ENCODE results near the gene PTTG2. TPM values are rescaled to one million over a fixed set of nuclear protein-coding genes. Genes with fewer than 3 reads are reported as not detected.

The PTTG2 gene
- total and polyA plus RNA-seq, 9 donors, result 0.09 to 0.19 TPM; not detected in 7

DNA sequence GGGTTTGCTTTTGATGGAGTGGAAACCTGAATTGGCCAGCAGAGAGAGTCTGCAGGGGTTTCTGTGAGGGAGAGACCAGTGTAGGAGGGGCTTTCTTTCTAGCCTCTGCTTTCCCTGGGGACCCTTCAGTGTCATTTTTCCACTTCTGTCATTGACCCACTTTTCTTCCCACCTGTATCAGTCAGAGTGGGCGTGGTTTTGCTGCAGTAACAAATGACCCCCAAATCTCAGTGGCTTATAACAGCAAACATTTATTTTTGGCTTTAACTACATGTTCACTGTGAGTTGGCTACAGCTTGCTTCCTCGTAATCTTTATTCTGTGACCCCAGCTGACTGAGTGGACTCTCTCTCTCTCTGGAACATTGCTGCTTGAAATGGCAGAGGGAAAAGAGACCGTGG lies 25.6 kb upstream of the PTTG2 start:
- Histone ChIP-seq H3K4me1 (ENCODE audit: control insufficient read depth, insufficient read depth, low read length) (peaks cover 3% of the 10 kb centered on the region), H3K36me3 (ENCODE audit: control insufficient read depth, insufficient read depth, low read length) (no peaks in the 10 kb centered on the region), H3K4me3 (ENCODE audit: low read length) (no peak overlapping the region), H3K9me3 (replicated peaks; ENCODE audit: control insufficient read depth, low read depth, low read length) (no peaks in the 10 kb centered on the region), H3K27ac (ENCODE audit: low read length) (no peak overlapping the region), H3K27me3 (ENCODE audit: control insufficient read depth, insufficient read depth, low read length) (no peaks in the 10 kb centered on the region)
- no peak for DNase-seq
- WGBS (ENCODE audit: insufficient coverage), result 50% methylated on average over 1 of the region's 3 CpGs

DNA sequence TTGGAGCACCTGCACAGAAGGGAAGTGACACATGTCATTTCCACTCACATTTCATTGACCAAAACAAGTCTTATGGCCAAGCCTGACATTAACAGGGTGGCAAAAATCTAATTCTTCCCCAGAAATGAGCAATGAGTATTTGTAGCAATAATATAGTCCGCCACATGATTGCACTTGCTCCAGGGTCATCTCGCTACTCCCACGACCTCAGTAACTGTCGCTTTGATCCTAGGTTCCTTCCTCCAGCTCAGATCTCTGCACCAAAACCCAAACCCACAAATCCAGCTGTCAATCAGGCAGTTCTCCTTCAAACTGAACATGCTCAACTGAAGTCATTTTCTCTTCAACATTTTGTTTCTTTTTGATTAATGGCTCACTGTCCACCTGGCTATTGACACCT lies 25.2 kb upstream of the PTTG2 start:
- Histone ChIP-seq H3K9me3 (replicated peaks; ENCODE audit: control insufficient read depth, low read depth, low read length) (no peaks in the 10 kb centered on the region), H3K4me1 (ENCODE audit: control insufficient read depth, insufficient read depth, low read length) (peaks cover 3% of the 10 kb centered on the region), H3K27ac (ENCODE audit: low read length) (no peak overlapping the region), H3K4me3 (ENCODE audit: low read length) (no peak overlapping the region), H3K27me3 (ENCODE audit: control insufficient read depth, insufficient read depth, low read length) (no peaks in the 10 kb centered on the region), H3K36me3 (ENCODE audit: control insufficient read depth, insufficient read depth, low read length) (no peaks in the 10 kb centered on the region)
- 67% methylated on average over 3 of the region's 4 CpGs for WGBS (ENCODE audit: insufficient coverage)
- DNase-seq, result no peak

DNA sequence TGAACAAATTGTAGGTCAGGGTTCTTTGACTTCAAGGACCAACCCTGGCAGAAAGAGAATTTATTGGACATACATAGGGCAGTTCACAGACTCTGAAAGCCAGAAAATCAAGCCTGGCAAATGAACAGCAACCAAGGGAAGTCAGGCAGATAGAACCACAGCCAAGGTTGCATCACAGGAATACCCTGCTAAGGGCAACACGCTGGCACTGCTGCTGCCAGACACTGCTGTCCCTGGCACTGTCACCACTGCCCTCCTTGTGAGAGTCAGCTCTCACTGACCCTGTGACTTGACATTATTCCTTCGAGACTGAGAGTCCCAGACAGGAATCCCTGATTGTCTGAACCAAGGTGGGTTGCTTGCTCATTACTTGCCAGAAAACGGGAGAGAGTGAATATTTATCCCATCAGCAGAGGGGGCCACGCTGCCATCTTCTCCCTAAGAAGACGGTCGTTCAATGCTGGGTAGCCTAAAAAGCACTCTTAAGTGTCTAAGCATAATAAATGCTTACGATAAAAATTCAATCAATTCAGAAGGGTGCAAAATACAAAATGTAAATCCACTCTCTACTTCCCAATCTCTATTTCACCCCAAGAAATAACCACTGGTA lies 23.2 kb upstream of the PTTG2 start:
- no peak for DNase-seq
- no peak overlapping the region for H3K27ac ChIP-seq (ENCODE audit: low read length)

DNA sequence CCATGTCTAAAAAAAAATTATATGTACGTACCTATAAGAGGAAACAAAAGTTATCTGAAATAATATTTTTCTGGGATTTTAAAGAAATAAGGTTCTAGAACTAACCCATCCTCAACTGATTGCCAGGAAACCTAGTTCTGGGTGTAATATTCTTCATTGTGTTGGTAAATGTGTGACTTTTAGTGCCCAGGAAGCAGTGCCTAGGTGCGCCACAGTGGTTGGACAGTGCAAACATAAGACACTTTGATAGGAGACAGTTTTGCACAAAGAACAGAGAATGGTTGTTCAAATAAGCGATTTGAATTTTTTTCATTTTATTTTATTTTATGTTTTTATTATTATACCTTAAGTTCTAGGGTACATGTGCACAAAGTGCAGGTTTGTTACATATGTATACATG lies 22.0 kb upstream of the PTTG2 start:
- no peaks in the 10 kb centered on the region for H3K36me3 ChIP-seq (ENCODE audit: control insufficient read depth, insufficient read depth, low read length)
- WGBS (ENCODE audit: insufficient coverage), result no CpG with 5 or more reads among the region's 3 CpGs

More for the DNA sequence above, 23.2 kb upstream of the PTTG2 start:
- Histone ChIP-seq H3K4me3 (ENCODE audit: low read length) (no peak overlapping the region), H3K9me3 (replicated peaks; ENCODE audit: control insufficient read depth, low read depth, low read length) (no peaks in the 10 kb centered on the region), H3K4me1 (ENCODE audit: control insufficient read depth, insufficient read depth, low read length) (no peaks in the 10 kb centered on the region), H3K27me3 (ENCODE audit: control insufficient read depth, insufficient read depth, low read length) (no peaks in the 10 kb centered on the region), H3K36me3 (ENCODE audit: control insufficient read depth, insufficient read depth, low read length) (no peaks in the 10 kb centered on the region)
- WGBS (ENCODE audit: insufficient coverage), result 63% methylated on average over 4 of the region's 7 CpGs

DNA sequence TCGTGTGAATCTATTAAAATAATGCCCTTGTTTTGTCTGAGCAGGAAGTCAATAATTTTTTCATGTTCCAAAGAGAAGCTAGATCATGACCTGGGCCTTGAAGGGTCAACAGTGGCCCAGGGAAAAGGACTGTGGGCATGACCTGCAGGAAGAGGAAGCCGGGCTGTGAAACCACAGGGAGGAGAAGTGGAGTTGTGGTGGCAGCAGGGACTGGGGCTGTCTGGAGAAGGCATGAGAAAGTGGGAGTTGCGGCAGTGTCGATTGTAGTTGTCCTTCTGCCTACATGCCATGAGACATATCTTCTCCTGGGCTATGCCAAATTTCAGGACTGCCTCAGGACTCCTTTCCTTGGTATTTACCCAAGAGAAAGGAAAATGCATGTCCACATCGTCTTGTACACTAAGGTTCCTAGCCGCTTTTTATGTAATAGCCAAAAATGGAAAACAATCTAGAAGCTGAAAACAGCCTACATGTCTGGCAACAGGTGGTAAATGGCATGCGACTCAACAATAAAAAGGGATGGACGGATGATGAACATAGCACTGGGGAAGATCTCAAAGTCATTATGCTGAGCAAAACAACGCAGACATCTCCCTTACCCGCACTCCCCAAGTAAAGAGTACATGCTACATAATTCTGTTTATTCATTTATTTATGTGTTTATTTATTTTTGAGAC lies 13.6 kb upstream of the PTTG2 start:
- Histone ChIP-seq H3K36me3 (ENCODE audit: control insufficient read depth, insufficient read depth, low read length) (no peaks in the 10 kb centered on the region), H3K27me3 (ENCODE audit: control insufficient read depth, insufficient read depth, low read length) (no peaks in the 10 kb centered on the region), H3K4me3 (ENCODE audit: low read length) (no peak overlapping the region), H3K9me3 (replicated peaks; ENCODE audit: control insufficient read depth, low read depth, low read length) (no peaks in the 10 kb centered on the region), H3K27ac (ENCODE audit: low read length) (no peak overlapping the region), H3K4me1 (ENCODE audit: control insufficient read depth, insufficient read depth, low read length) (no peaks in the 10 kb centered on the region)
- WGBS (ENCODE audit: insufficient coverage), result 73% methylated on average over 5 of the region's 10 CpGs
- peak; percentile 41 for DNase-seq

More for the DNA sequence above, 22.0 kb upstream of the PTTG2 start:
- DNase-seq, result no peak
- Histone ChIP-seq H3K27me3 (ENCODE audit: control insufficient read depth, insufficient read depth, low read length) (no peaks in the 10 kb centered on the region), H3K27ac (ENCODE audit: low read length) (no peak overlapping the region), H3K4me3 (ENCODE audit: low read length) (no peak overlapping the region), H3K9me3 (replicated peaks; ENCODE audit: control insufficient read depth, low read depth, low read length) (no peaks in the 10 kb centered on the region), H3K4me1 (ENCODE audit: control insufficient read depth, insufficient read depth, low read length) (no peaks in the 10 kb centered on the region)

DNA sequence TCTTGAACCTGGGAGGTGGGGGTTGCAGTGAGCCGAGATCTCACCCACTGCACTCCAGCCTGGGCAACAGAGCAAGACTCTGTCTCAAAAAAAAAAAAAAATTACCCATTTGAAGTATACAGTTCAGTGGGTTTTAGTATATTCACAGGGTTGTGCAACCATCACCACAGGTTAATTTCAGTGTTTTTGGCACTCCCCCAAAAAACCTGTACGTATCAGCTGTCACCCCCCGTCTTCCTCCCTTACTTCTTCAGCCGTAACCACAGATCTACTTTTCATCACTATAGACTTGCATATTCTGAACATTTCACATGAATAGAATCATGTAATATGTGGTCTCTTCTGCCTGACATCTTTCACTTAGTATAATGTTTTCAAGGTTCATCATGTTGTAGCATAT lies 11.7 kb upstream of the PTTG2 start:
- no peak for DNase-seq
- WGBS (ENCODE audit: insufficient coverage), result no CpG with 5 or more reads among the region's 4 CpGs
- no peaks in the 10 kb centered on the region for H3K4me1 ChIP-seq (ENCODE audit: control insufficient read depth, insufficient read depth, low read length)

DNA sequence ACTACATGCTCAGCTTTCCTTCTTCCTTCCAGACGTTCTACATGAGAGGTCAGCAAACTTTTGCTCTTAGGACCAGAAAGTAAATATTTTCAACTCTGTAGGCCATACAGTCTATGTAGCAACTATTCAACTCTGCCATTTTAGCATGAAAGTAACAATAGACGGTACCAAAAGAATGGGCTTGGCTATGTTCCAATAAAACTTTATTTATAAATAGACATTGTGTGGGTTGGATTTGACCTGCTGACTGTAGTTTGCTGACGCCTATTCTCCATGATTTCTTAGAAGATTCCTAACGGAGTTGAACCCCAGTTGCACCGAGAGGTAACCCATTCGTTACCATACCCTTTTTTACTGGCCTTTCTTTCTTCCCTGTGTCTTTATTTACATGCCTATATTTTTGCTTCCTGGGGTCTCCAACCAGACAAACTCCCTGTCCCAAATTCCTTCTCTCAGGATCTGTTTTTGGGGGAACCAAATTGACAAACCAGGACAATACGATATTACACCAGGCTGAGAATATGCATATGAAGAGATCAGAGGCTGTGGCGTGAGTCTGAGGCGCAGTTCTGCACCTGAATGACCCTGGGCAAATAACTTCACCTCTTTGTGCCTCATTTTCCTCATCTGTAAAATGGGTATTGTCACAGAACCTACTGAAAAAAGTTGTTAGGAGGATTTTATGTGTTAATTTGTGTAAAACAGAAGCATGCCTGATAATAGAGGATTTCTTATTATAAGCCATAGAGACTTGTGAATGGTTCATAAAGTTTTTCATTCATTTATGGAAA lies 10.4 kb upstream of the PTTG2 start:
- Histone ChIP-seq H3K9me3 (replicated peaks; ENCODE audit: control insufficient read depth, low read depth, low read length) (no peaks in the 10 kb centered on the region), H3K27me3 (ENCODE audit: control insufficient read depth, insufficient read depth, low read length) (no peaks in the 10 kb centered on the region), H3K4me3 (ENCODE audit: low read length) (no peak overlapping the region), H3K4me1 (ENCODE audit: control insufficient read depth, insufficient read depth, low read length) (no peaks in the 10 kb centered on the region), H3K36me3 (ENCODE audit: control insufficient read depth, insufficient read depth, low read length) (no peaks in the 10 kb centered on the region), H3K27ac (ENCODE audit: low read length) (no peak overlapping the region)
- WGBS (ENCODE audit: insufficient coverage), result 74% methylated on average over 5 of the region's 9 CpGs
- no peak for DNase-seq

More for the DNA sequence above, 11.7 kb upstream of the PTTG2 start:
- no peak overlapping the region for H3K4me3 ChIP-seq (ENCODE audit: low read length)
- no peaks in the 10 kb centered on the region for H3K27me3 ChIP-seq (ENCODE audit: control insufficient read depth, insufficient read depth, low read length)
- H3K27ac ChIP-seq (ENCODE audit: low read length), result no peak overlapping the region
- no peaks in the 10 kb centered on the region for H3K36me3 ChIP-seq (ENCODE audit: control insufficient read depth, insufficient read depth, low read length)
- H3K9me3 ChIP-seq (replicated peaks; ENCODE audit: control insufficient read depth, low read depth, low read length), result no peaks in the 10 kb centered on the region

DNA sequence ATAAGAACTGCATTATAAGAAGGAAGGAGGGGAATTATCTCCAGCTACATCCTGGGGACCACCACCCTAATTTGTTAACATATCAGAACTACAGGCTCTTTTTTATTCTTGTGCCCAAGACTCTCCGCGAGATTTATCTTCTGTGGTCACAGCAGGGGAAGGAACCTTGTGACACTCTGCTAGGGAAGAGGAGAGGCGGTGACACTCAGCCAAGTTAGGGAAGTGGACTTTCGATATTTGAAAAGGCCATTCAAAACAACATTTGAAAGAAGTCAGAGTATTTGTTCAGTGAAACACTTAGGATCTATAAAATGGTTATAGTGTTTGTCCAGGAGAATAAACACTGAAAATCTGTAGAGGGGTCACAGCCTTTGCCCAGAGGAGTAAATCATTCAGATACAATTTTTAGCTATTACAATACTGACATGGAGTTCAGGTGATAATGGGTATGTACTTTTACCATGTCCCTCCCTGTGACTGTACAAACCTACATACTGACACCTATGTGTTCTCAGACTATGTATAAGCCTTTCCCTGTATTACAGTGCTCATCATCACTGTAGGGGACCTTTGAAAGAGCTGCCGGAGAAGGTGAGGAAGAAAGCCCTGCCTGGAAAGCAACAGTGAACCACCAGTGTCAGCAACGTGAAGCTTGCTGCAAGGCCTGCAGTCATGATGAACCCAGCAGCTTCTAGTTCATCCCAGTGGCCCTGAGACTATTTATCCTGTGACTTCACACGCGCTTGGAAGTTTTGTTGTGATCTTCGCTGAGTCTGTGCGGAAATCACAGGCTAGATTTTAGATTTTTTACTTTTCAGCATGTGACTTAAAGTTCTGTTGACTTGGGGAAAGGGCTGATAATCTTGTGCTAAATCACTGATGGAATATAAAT lies 8.5 kb upstream of the PTTG2 start:
- Histone ChIP-seq H3K9me3 (replicated peaks; ENCODE audit: control insufficient read depth, low read depth, low read length) (no peaks in the 10 kb centered on the region), H3K36me3 (ENCODE audit: control insufficient read depth, insufficient read depth, low read length) (no peaks in the 10 kb centered on the region), H3K4me3 (ENCODE audit: low read length) (no peak overlapping the region), H3K27me3 (ENCODE audit: control insufficient read depth, insufficient read depth, low read length) (no peaks in the 10 kb centered on the region), H3K4me1 (ENCODE audit: control insufficient read depth, insufficient read depth, low read length) (no peaks in the 10 kb centered on the region), H3K27ac (ENCODE audit: low read length) (no peak overlapping the region)
- peak; percentile 56 for DNase-seq
- 84% methylated on average over 9 of the region's 10 CpGs for WGBS (ENCODE audit: insufficient coverage)

DNA sequence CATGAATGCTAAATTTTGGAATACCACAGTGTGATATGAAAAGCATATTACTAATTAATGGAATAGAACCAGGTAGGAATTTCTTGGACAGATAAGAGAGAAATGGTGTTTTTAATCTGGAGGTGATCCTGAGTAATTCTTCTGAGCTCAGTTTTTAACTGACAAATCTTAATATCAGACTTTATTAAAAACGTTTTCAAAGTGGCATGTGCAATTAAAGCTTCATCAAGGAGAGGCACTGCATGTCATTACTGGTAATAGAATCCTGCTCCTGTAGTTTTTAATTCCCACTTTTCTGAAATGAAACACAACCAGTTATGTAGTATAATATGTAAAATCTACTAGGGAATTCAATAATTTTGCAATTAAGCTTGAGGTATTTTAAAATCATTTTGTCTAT lies 7.0 kb upstream of the PTTG2 start:
- Histone ChIP-seq H3K27me3 (ENCODE audit: control insufficient read depth, insufficient read depth, low read length) (no peaks in the 10 kb centered on the region), H3K9me3 (replicated peaks; ENCODE audit: control insufficient read depth, low read depth, low read length) (no peaks in the 10 kb centered on the region), H3K27ac (ENCODE audit: low read length) (no peak overlapping the region), H3K4me1 (ENCODE audit: control insufficient read depth, insufficient read depth, low read length) (no peaks in the 10 kb centered on the region), H3K36me3 (ENCODE audit: control insufficient read depth, insufficient read depth, low read length) (no peaks in the 10 kb centered on the region), H3K4me3 (ENCODE audit: low read length) (no peak overlapping the region)
- no peak for DNase-seq
- no CpG with 5 or more reads among the region's 1 CpG for WGBS (ENCODE audit: insufficient coverage)
